H1 (cell line): ENCODE results near the gene CASZ1. TPM values are rescaled to one million over a fixed set of nuclear protein-coding genes. Genes with fewer than 3 reads are reported as not detected.

Experiments used
- CTCF ChIA-PET: fragments of 300-600 bp; sonication (Branson Sonifier 250); formaldehyde crosslinking; loops from one replicate; lab custom pipeline; 2021; ENCODE audit not compliant: partially characterized antibody; lab: Charles Lee
- POLR2A ChIA-PET: fragments of 300-600 bp; sonication (Branson Sonifier 250); formaldehyde crosslinking; loops from one replicate; lab custom pipeline; 2021; ENCODE audit warnings: inconsistent platforms; ENCODE audit not compliant: partially characterized antibody; lab: Charles Lee
- DNase-seq, 2 experiments: peaks; one replicate each; pipeline versions ENCODE4 v3.0.0 to v3.0.0-alpha.2; 2010 to 2022; ENCODE audit warnings: low spot score in 2 of 2, low read depth in 1 of 2, mixed read lengths in 1 of 2
- FAIRE-seq: peaks from 2 replicates; lab custom pipeline; 2011; peaks lifted over from hg19 to GRCh38; lab: Jason Lieb, UNC
- H2AFZ ChIP-seq: 2 replicates; pipeline ENCODE4 v1.8.1; 2012; ENCODE audit warnings: low read length, inconsistent platforms
- H2AK5ac ChIP-seq: 2 replicates; pipeline ENCODE4 v1.6.1; 2013; ENCODE audit warnings: low read depth, low read length
- H2BK120ac ChIP-seq: replicated peaks from 2 replicates; pipeline ENCODE3; 2013; ENCODE audit warnings: low read depth, low read length, inconsistent platforms
- H2BK12ac ChIP-seq: 2 replicates; pipeline ENCODE4 v1.6.1; 2013; ENCODE audit warnings: low read depth, low read length
- H2BK15ac ChIP-seq: 2 replicates; pipeline ENCODE4 v1.6.1; 2013; ENCODE audit warnings: low read length
- H2BK20ac ChIP-seq: 2 replicates; pipeline ENCODE4 v1.6.1; 2013; ENCODE audit warnings: low read length
- H2BK5ac ChIP-seq: 2 replicates; pipeline ENCODE4 v1.6.1; 2013; ENCODE audit warnings: low read depth, low read length
- H3K14ac ChIP-seq: 2 replicates; pipeline ENCODE4 v1.6.1; 2013; ENCODE audit warnings: inconsistent platforms; ENCODE audit not compliant: insufficient read length
- H3K18ac ChIP-seq: 2 replicates; pipeline ENCODE4 v1.6.1; 2013; ENCODE audit warnings: low read length; ENCODE audit errors: extremely low read depth
- H3K23ac ChIP-seq: 2 replicates; pipeline ENCODE4 v1.6.1; 2013; ENCODE audit warnings: inconsistent platforms; ENCODE audit not compliant: insufficient read length
- H3K23me2 ChIP-seq: 2 replicates; pipeline ENCODE4 v1.6.1; 2013; ENCODE audit warnings: low read depth, low read length
- H3K27ac ChIP-seq: 2 replicates; pipeline ENCODE4 v1.6.1; 2011; ENCODE audit warnings: low read depth, low read length, inconsistent platforms
- H3K27me3 ChIP-seq, 4 experiments: replicated peaks in 1 of 4; 1 replicate in 1 of 4; 2 replicates in 3 of 4; pipeline versions ENCODE4 v1.6.1 to v1.8.1; 2011 to 2013; ENCODE audit warnings: low read length in 3 of 4, mild to moderate bottlenecking in 3 of 4, inconsistent platforms in 2 of 4, mixed read lengths in 2 of 4, moderate library complexity in 1 of 4; ENCODE audit not compliant: control insufficient read depth in 3 of 4, insufficient read depth in 3 of 4; ENCODE audit errors: extremely low read depth in 1 of 4
- H3K36me3 ChIP-seq, 4 experiments: 2 replicates each; pipeline versions ENCODE4 v1.6.1 to v1.8.1; 2011 to 2013; ENCODE audit warnings: mild to moderate bottlenecking in 4 of 4, low read length in 3 of 4, moderate library complexity in 2 of 4, control low read depth in 1 of 4, inconsistent platforms in 1 of 4; ENCODE audit not compliant: insufficient read depth in 4 of 4, control insufficient read depth in 2 of 4
- H3K4ac ChIP-seq: replicated peaks from 2 replicates; pipeline ENCODE3; 2013; ENCODE audit warnings: low read length, low read depth, mixed read lengths, inconsistent platforms; ENCODE audit not compliant: insufficient read length
- H3K4me1 ChIP-seq, 4 experiments: replicated peaks in 1 of 4; 1 replicate in 1 of 4; 2 replicates in 3 of 4; pipeline versions ENCODE4 v1.6.1 to v1.8.1; 2011 to 2013; ENCODE audit warnings: low read length in 3 of 4, inconsistent platforms in 2 of 4, mixed read lengths in 1 of 4; ENCODE audit not compliant: insufficient read depth in 4 of 4, control insufficient read depth in 3 of 4
- H3K4me2 ChIP-seq, 2 experiments: 2 replicates each; pipeline versions ENCODE4 v1.6.1 to v1.8.1; 2011 to 2013; ENCODE audit warnings: low read depth in 2 of 2, low read length in 2 of 2, control low read depth in 1 of 2, inconsistent platforms in 1 of 2, mild to moderate bottlenecking in 1 of 2; ENCODE audit not compliant: insufficient read depth in 1 of 2
- H3K4me3 ChIP-seq, 4 experiments: fragments of 200-600, 300-600 bp in 1 of 4; sonication (generic), shearing (Covaris generic), sonication (Bioruptor Twin) in 1 of 4; 2 replicates each; pipeline versions ENCODE4 v1.5.1 to v1.8.1; 2011 to 2016; ENCODE audit warnings: low read length in 4 of 4, low read depth in 3 of 4, control low read depth in 2 of 4, inconsistent platforms in 2 of 4, mild to moderate bottlenecking in 2 of 4, mixed read lengths in 1 of 4, moderate library complexity in 1 of 4; ENCODE audit not compliant: insufficient read depth in 2 of 4; ENCODE audit errors: extremely low read depth in 1 of 4
- H3K56ac ChIP-seq: replicated peaks from 2 replicates; pipeline ENCODE3; 2013; ENCODE audit warnings: low read depth, mild to moderate bottlenecking, mixed read lengths, low read length, inconsistent platforms; ENCODE audit not compliant: insufficient read length
- H3K79me1 ChIP-seq: 2 replicates; pipeline ENCODE4 v1.6.1; 2013; ENCODE audit warnings: low read depth, low read length, control low read depth
- H3K79me2 ChIP-seq, 2 experiments: 2 replicates each; pipeline versions ENCODE4 v1.6.1 to v1.8.1; 2012 to 2013; ENCODE audit warnings: low read length in 2 of 2, mild to moderate bottlenecking in 2 of 2, inconsistent platforms in 1 of 2; ENCODE audit not compliant: insufficient read depth in 2 of 2, control insufficient read depth in 1 of 2
- H3K9ac ChIP-seq, 4 experiments: replicated peaks in 1 of 4; 1 replicate in 1 of 4; 2 replicates in 3 of 4; pipeline versions ENCODE4 v1.6.1 to v1.8.1; 2011 to 2013; ENCODE audit warnings: low read depth in 3 of 4, low read length in 3 of 4, control low read depth in 2 of 4, mild to moderate bottlenecking in 2 of 4, moderate library complexity in 2 of 4, inconsistent platforms in 1 of 4; ENCODE audit errors: extremely low read depth in 1 of 4
- H3K9me3 ChIP-seq, 2 experiments: 2 replicates each; pipeline versions ENCODE4 v1.6.1 to v1.8.1; 2012 to 2013; ENCODE audit warnings: mild to moderate bottlenecking in 2 of 2, moderate library complexity in 2 of 2, control low read depth in 1 of 2, inconsistent platforms in 1 of 2, low read depth in 1 of 2, low read length in 1 of 2, mixed read lengths in 1 of 2; ENCODE audit not compliant: insufficient read depth in 2 of 2
- H4K20me1 ChIP-seq, 2 experiments: replicated peaks in 1 of 2; 2 replicates each; pipeline versions ENCODE3 to v1.8.1; 2011 to 2013; ENCODE audit warnings: inconsistent platforms in 2 of 2, low read length in 2 of 2, mild to moderate bottlenecking in 1 of 2; ENCODE audit not compliant: insufficient read depth in 2 of 2, control insufficient read depth in 1 of 2
- H4K5ac ChIP-seq: 2 replicates; pipeline ENCODE4 v1.6.1; 2013; ENCODE audit warnings: low read length, low read depth, mixed read lengths, inconsistent platforms; ENCODE audit not compliant: insufficient read length
- H4K8ac ChIP-seq: 2 replicates; pipeline ENCODE4 v1.8.0; 2013; ENCODE audit warnings: mild to moderate bottlenecking, moderate library complexity, low read length, inconsistent platforms; ENCODE audit not compliant: insufficient read depth; ENCODE audit errors: extremely low read depth
- H4K91ac ChIP-seq: replicated peaks from 2 replicates; pipeline ENCODE3; 2013; ENCODE audit warnings: low read length, mixed read lengths, inconsistent platforms; ENCODE audit not compliant: insufficient read length
- CHD2 ChIP-seq: IDR thresholded peaks from 2 replicates; pipeline ENCODE4 v1.6.1; 2012; ENCODE audit warnings: low read length, improper control_type of control experiment
- JUND ChIP-seq: IDR thresholded peaks from 2 replicates; pipeline ENCODE4 v1.6.1; 2011; ENCODE audit warnings: mild to moderate bottlenecking, improper control_type of control experiment, low read length
- KDM5A ChIP-seq: fragments of 200-600 bp; IDR thresholded peaks from 2 replicates; pipeline ENCODE4 v1.7.1; 2012; ENCODE audit warnings: mild to moderate bottlenecking, low read length, inconsistent platforms, mixed read lengths
- WGBS, 2 experiments: shearing (Covaris generic) in 1 of 2; methylation state at CpG; one replicate each; pipeline versions ENCODE4 v1.1.6 to v1.1.7; 2013 to 2015; ENCODE audit warnings: low lambda C conversion rate in 2 of 2, mixed read lengths in 2 of 2, inconsistent platforms in 1 of 2, low coverage in 1 of 2, missing lambda C conversion rate in 1 of 2; ENCODE audit not compliant: insufficient replicate concordance in 2 of 2, insufficient coverage in 1 of 2, insufficient read length in 1 of 2; ENCODE audit errors: extremely low coverage in 1 of 2, missing lambda C conversion rate in 1 of 2; 5-methylcytosine and 5-hydroxymethylcytosine counted together
- polyA plus RNA-seq, 7 experiments: library from polyadenylated mRNA; depleted of rRNA in 3 of 7; stranded (reverse) in 5 of 7; unstranded in 2 of 7; fragments of >200 nt in 5 of 7; fragments of 200-250 nt in 2 of 7; gene quantifications; 1 replicate in 5 of 7; 2 replicates in 1 of 7; 4 replicates in 1 of 7; pipeline versions ENCODE4 v1.2.1 to v1.2.3, GENCODE V29; 2011 to 2013; ENCODE audit warnings: missing spikeins in 2 of 7, mixed read lengths in 2 of 7
- total RNA-seq: library from RNA; stranded (reverse); fragmentation: NEBNext Ultra II Directional; extraction: Animal tissue kit (Norgen Biotek cat#: 25700); gene quantifications from 2 replicates; pipeline ENCODE4 v1.2.1, GENCODE V29; 2021

CASZ1 gene
- total and polyA plus RNA-seq, 2 of the 8 experiments (the other 6 are each of a cell fraction or from before 2014, with no cell fraction given) = 4.4 to 7.7 TPM

DNA sequence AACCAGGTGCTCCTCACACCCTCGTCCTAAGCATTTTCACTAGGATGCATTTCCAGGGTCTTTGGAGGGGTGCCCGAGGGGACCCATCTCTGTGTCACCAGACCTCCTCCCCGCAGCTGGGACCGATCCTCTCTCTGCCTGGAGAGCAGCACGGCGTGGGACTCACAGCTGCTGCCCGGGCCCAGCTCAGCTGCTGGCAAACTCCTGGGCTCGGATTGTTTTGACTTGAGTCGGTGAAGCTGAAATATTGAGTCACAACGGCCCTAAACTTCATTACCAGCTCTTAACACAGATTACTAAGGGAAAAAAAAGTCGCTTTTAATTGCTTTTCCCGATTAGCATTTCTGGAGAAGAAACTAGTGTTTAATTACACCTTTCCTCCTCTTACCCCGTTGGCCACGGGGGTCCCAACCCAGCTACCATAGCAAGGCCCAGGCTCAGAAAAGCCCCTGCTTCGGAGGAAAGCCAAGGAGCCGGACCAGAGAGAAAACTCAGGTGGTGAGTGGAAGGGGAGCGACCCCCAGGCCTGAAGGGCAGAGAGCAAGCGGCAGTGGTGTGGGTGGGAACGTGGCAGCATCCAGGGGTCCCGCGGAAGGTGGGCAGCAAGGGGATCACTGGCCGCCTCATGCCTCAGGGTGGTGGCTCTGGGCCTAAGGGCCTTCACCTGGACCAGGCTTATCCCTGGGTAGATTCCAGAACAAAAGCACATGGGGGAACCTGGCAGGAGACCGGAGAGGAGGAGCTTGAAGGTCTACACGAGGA is 41.7 kb downstream of the CASZ1 start:
- H2BK15ac ChIP-seq = no peak overlapping the region
- H2BK120ac ChIP-seq = no peak overlapping the region
- FAIRE-seq = no peak
- no peaks in the 10 kb centered on the region for H3K9me3 ChIP-seq
- H3K79me2 ChIP-seq = no peaks in the 10 kb centered on the region
- TF ChIP-seq CHD2 = no peak
- no peak for TF ChIP-seq JUND
- TF ChIP-seq KDM5A = no peak
- H4K91ac ChIP-seq = peak overlapping the region; percentile 77
- no peak overlapping the region for H3K23ac ChIP-seq
- peak overlapping the region; percentile 93; the same call in 1 of the 2 replicates for H2AK5ac ChIP-seq
- H2BK12ac ChIP-seq = no peak overlapping the region
- no peak overlapping the region for H2BK5ac ChIP-seq
- no peaks in the 10 kb centered on the region for H3K23me2 ChIP-seq
- WGBS, 2 experiments = 89% methylated on average over 24 of the region's 24 CpGs; no CpG with 5 or more reads in 1 of the 2 experiments
- no peak overlapping the region for H3K56ac ChIP-seq
- no peak overlapping the region for H2AFZ ChIP-seq
- H3K9ac ChIP-seq = no peak overlapping the region
- no peak overlapping the region for H3K4me2 ChIP-seq
- H3K4me3 ChIP-seq = no peak overlapping the region
- H4K5ac ChIP-seq = no peak overlapping the region
- ChIA-PET CTCF (interaction anchor here (0.6 to 5.3 kb wide), 10 partner anchors 14 to 209 kb away, joined by 3 to 32 read pairs (median 4); no protein-coding TSS in a partner anchor), POLR2A (interaction anchor here (0.6 kb wide), 1 partner anchor 29 kb away, joined by 3 read pairs; no protein-coding TSS in a partner anchor)
- H3K18ac ChIP-seq = no peak overlapping the region
- 0 out of 2 replicates have a peak, but pooled peaks cover 2% of the 10 kb centered on the region for H3K79me1 ChIP-seq
- no peak overlapping the region for H3K27ac ChIP-seq
- DNase-seq = no peak
- H3K14ac ChIP-seq = no peak overlapping the region
- no peak overlapping the region for H3K4ac ChIP-seq
- H2BK20ac ChIP-seq = no peak overlapping the region
- H4K8ac ChIP-seq = peak overlapping the region; percentile 85
- no peaks in the 10 kb centered on the region for H3K27me3 ChIP-seq
- no peaks in the 10 kb centered on the region for H4K20me1 ChIP-seq
- H3K4me1 ChIP-seq = peaks cover 0 to 12% (median 7%) of the 10 kb centered on the region in 4 experiments; a peak in 5 of 7 replicates
- H3K36me3 ChIP-seq = no peaks in the 10 kb centered on the region
